Left renal pelvis (tissue), 4 donors: ENCODE measurements around the gene E2F8. TPM values are rescaled to one million over a fixed set of nuclear protein-coding genes. Genes with fewer than 3 reads are reported as not detected.

Experiments
- DNase-seq, 4 donors: peaks; one replicate each; pipeline ENCODE4 v3.0.0-alpha.2; 2013; ENCODE audit warnings: low read depth in 4 of 4, low spot score in 3 of 4
- polyA plus RNA-seq, 4 donors: library from polyadenylated mRNA; unstranded; fragments of 120-200 nt; gene quantifications; one replicate each; pipeline ENCODE4 v1.2.1, GENCODE V29; 2013; ENCODE audit not compliant: insufficient read length in 4 of 4

E2F8 gene
- polyA plus RNA-seq, 4 donors, result 5.7 to 8.9 (median 8.5) TPM

GRCh38 chr11:19187833-19188258, 52.9 kb downstream of the E2F8 start:
- no peak for DNase-seq

- DNase-seq, result no peak
Observed at GRCh38 chr11:19187114-19187832, 53.5 kb downstream of the E2F8 start.

GRCh38 chr11:19185516-19186052, 55.2 kb downstream of the E2F8 start:
- no peak for DNase-seq

DNA sequence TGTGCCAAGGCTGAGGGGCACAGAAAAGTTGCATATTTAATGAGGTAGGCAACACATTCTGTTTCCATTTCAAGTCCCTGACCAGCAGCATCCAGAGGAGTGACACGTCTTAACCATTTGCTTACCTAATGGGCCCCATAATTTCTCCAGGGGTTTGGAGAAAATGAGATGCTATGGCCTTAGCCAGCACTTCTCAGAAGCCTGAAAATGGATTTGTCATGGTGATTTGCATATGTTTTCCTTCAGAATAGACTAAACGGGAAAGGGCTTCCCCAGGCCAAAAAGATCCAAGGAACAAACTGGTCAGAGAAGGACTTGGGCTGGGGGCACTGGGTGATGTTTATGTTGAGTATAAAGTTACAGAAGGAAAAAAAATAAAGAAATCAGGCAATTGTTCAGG, 55.7 kb downstream of the E2F8 start:
- no peak for DNase-seq

GRCh38 chr11:19183646-19184045, 57.1 kb downstream of the E2F8 start:
- no peak for DNase-seq

DNA sequence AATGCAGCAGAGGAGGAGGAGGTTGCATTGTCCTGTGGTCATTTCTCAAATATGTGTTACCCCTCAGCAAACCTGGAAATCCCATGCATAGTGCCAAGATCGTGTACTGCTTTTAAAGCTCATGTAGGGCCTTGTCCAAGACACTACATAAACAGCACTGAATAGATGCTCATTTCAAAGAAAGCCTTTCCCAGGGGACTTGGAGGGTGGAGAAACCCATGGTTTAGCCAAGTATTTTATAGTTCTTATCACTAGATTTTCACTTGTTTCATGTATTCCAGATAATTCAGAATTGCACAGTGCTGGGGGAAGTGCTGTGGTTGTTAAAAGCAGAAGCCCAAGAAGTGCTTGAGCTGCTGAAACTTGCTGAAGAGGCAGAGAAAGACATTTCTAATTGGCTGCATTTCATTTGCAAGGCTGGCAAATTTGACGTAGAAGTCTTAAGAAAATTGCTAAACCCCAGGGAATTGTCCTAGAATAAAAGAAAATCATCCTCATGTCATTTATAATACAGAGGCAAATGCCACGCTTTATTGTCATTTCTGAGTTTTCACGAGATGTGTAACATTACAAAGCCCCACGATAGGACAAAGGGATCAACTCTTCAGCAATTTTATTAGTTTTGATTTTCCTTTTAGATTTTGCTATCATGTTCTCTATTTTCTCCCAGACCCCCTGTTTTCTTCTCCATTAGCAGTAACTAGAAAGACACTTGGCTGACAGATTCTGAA, 59.0 kb downstream of the E2F8 start:
- DNase-seq, result no peak

DNA sequence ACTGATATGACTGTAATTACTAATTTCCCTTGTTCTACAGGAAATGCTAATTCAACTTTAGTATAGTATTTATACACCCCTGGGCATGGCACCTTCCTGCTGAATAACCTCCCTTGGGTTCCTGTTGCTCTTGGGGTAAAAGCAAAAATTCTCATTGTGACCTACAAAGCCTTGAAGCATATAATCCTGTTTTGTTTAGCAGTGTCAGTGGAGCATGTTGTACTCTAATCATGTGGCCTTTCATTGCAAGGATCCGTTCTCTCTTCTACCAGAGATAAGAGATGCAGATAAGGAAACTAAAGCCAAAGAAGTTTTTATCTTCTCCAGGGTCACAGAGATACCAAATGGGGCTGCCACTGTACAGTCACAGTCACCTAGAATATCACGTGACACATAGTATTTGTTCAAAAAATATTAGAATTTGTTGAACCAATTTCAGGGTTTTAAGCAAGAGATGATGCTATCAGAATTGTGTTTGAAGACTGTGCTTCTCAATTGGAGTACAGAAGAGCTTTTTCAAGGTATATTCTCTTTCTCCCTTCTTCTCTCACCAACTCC, 64.0 kb downstream of the E2F8 start:
- no peak for DNase-seq

Other genes with a start within 250 kb of the E2F8 start
- not detected for gene MRGPRX2, start 180.2 kb downstream of the E2F8 start, polyA plus RNA-seq
- 10 to 100 TPM in 3 of 4 donors, 1 to 10 TPM in 1; 6.8 to 22.3 (median 19.8) TPM for gene ZDHHC13, start 123.8 kb downstream of the E2F8 start, polyA plus RNA-seq
- not detected for gene CSRP3, start 39.0 kb downstream of the E2F8 start, polyA plus RNA-seq